Mucosa of descending colon (tissue), 3 donors: ENCODE data around the gene ITGA7. TPM values are rescaled to one million over a fixed set of nuclear protein-coding genes. Genes with fewer than 3 reads are reported as not detected.

Source experiments
- ATAC-seq: fragments of 200-7000 bp; cut with Tn5 transposase; one replicate; pipeline ENCODE4 v1.9.1; 2020; ENCODE audit warnings: mild to moderate bottlenecking, moderate library complexity
- DNase-seq, 3 donors: peaks; one replicate each; pipeline ENCODE4 v3.0.0-alpha.2; 2020
- H3K36me3 ChIP-seq: fragments of 200-600 bp; one replicate; pipeline ENCODE4 v1.8.0; 2021; ENCODE audit warnings: low read depth, mild to moderate bottlenecking
- H3K4me1 ChIP-seq: fragments of 200-600 bp; one replicate; pipeline ENCODE4 v1.8.0; 2021; ENCODE audit warnings: low read depth, mild to moderate bottlenecking
- H3K4me3 ChIP-seq: fragments of 200-600 bp; one replicate; pipeline ENCODE4 v1.8.0; 2021; ENCODE audit warnings: mild to moderate bottlenecking
- H3K9me3 ChIP-seq: fragments of 200-600 bp; one replicate; pipeline ENCODE4 v1.8.0; 2021; ENCODE audit warnings: mild to moderate bottlenecking
- intact Hi-C, 2 donors: fragments of 100-400 bp; cut with DNase I in 1 of 2; cut with micrococcal nuclease in 1 of 2; formaldehyde crosslinking; loops; one replicate each; pipeline versions ENCODE4 v1.11.0 to v1.11.1; 2022; cut with DNase I, micrococcal nuclease
- total RNA-seq, 3 donors: library from RNA; stranded (reverse); fragmentation: NEBNext Ultra II Directional in 2 of 3; extraction: Animal tissue kit (Norgen Biotek cat#: 25700) in 2 of 3; gene quantifications; one replicate each; pipeline versions ENCODE4 v1.2.1 to v1.2.4, GENCODE V29; 2021 to 2023
- TF ChIP-seq, protein P1 (sequence below): fragments of 200-600 bp; IDR thresholded peaks from one replicate; pipeline ENCODE4 v1.8.0; 2022; ENCODE audit warnings: antibody characterized with exemption, mild to moderate bottlenecking
- donor health status: DM: no; HTN: no; CAD: no; lungs with moderate emphysema.
- donor health status: DM: no; HTN: no; CAD: no.
- donor health status: DM: no; HTN: yes; CAD: no.

ITGA7 gene
- total RNA-seq, 3 donors from 2014 or later = 16.5 to 449 (median 46.0) TPM

DNA sequence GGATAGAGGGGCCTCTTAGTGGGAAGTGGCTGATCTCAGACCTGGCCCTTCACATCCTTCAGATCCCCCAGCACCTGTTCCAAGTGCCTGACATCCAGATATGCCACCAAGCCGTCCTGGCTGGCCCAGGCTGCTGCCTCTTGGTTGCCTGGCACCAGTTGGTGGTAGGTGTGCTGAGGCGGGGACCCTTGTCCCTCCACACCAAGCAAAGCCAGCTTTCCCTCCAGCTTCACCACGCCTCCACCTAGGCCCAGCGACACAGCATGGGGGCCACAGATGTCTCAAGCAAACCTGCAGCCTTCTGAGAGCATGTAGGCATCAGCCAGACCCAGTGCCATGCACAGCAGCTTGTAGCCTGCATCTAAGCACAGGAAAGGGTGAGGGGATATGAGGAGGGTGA, 24.6 kb upstream of the ITGA7 start:
- no peak overlapping the region for H3K4me3 ChIP-seq
- TF ChIP-seq, protein P1, sequence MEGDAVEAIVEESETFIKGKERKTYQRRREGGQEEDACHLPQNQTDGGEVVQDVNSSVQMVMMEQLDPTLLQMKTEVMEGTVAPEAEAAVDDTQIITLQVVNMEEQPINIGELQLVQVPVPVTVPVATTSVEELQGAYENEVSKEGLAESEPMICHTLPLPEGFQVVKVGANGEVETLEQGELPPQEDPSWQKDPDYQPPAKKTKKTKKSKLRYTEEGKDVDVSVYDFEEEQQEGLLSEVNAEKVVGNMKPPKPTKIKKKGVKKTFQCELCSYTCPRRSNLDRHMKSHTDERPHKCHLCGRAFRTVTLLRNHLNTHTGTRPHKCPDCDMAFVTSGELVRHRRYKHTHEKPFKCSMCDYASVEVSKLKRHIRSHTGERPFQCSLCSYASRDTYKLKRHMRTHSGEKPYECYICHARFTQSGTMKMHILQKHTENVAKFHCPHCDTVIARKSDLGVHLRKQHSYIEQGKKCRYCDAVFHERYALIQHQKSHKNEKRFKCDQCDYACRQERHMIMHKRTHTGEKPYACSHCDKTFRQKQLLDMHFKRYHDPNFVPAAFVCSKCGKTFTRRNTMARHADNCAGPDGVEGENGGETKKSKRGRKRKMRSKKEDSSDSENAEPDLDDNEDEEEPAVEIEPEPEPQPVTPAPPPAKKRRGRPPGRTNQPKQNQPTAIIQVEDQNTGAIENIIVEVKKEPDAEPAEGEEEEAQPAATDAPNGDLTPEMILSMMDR = no peak
- DNase-seq = no peak
- H3K36me3 ChIP-seq = no peaks in the 10 kb centered on the region
- no peaks in the 10 kb centered on the region for H3K9me3 ChIP-seq
- H3K4me1 ChIP-seq = peaks cover 8% of the 10 kb centered on the region
- intact Hi-C loops = loop anchor here in 1 of 2 donors (10.0 kb wide), 1 partner anchor 203 kb away; the partner anchor contains the start of gene DGKA
- ATAC-seq = no peak

DNA sequence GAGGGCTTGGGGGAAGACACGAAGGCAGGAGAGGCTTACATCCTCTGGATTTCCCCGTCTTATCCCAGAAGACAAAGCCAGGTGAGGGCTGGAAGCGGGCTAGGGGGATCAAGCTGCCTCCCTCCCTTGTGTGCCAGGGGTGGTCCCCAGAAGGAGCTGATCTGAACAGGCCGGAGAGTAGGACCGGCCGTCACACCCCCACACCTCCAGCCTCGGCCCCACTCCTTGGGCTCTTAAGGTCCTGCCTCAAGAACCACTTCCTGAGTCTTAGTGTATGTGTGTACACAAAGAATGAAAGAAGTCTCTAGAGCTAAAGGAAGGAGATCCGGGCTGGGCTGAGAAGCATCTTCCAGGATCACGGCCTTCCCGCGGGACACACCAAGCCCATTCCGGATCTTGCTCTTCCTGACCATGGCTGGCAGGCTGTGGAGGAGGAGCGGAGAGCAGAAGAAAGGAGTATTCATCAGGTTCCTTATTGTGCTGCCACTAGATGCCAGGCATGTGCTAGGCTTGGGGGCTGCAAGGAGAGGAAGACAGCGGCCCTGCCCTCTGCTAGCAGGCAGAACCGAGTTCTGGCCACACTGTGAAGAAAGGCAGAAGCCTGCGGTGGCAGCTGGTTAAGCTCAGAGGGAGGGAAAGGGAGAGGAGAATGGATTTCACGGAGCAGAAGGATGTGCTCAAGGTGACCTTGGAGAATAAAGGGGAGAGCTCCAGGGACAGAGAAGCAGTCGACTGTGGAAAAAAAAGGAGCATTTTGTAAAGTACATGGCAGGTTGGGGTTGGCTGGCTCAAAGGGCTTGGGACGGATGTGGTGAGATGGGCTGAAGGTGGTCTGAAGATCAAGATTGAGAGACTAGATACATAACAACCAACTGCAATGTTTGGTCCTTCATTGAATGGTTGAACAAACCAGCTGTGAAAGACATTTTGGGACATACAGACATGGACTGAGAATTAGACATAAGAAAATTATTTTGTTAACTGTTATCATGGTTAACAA, 22.4 kb upstream of the ITGA7 start:
- Histone ChIP-seq H3K4me1 (peaks cover 19% of the 10 kb centered on the region), H3K9me3 (no peaks in the 10 kb centered on the region), H3K36me3 (no peaks in the 10 kb centered on the region), H3K4me3 (peak overlapping the region; percentile 78)
- ATAC-seq (peak; percentile 14), DNase-seq (peak in 2 of 3 donors; percentile 66 to 67)
- intact Hi-C loops = loop anchor here in 1 of 2 donors (10.0 kb wide), 1 partner anchor 205 kb away; the partner anchor contains the start of gene DGKA
- TF ChIP-seq, protein P1 = no peak

DNA sequence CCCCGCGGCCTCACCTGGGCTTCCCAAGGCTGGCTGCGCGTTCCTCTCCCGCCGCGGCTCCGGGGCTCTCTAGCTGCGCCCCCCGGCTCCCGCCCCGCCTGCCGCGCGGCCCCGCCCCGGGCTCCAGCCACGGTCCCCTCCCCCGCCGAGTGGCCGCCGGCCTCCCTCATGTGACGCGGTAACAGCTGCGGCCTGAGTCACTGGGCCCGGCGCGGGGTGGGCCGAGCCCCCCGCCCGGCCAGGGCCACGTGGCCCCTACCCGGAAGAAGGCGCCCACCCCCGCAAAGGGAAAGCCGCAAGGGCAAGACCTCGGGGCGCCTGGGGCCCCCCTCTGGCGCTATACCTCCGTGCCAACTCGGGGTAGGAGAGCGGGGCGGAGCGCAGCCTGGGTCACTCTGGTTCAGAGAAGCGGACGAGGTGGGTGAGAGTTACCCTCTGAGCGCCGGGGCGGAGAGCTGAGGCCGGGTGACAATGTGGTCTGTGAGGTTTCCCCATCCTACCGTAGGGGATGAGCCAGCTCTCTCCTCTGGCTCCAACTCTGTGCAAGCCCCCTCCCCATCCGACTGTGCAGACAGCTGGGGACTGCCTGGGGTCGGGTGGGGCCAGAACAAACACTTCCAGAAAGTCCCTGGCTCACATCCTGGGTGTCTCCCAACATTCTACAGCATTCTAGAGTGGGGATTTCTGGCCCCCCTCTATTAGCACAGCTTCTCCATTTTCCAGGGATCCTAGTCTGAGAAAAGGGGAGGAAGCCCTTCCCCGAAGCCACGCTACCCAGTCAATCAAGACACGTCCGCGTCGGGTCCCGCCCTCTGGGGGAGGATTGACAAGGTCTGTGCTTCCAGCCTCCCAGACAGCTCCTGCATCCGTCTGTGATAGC, 21.5 kb upstream of the ITGA7 start, which contains the start of gene CD63:
Gene CD63 (minus strand): TSS at position 71 of the 880 bp plus-strand sequence. CDS start 668 bp downstream, outside the sequence.
- no peaks in the 10 kb centered on the region for H3K9me3 ChIP-seq
- H3K4me1 ChIP-seq = peaks cover 27% of the 10 kb centered on the region
- DNase-seq (peak; percentile 93 to 94 (median 93)), ATAC-seq (peak; percentile 83)
- TF ChIP-seq, protein P1 = no peak
- H3K36me3 ChIP-seq = no peaks in the 10 kb centered on the region
- intact Hi-C loops = no loop called here
- peak within 1 kb of the TSS; percentile 78 for H3K4me3 ChIP-seq

DNA sequence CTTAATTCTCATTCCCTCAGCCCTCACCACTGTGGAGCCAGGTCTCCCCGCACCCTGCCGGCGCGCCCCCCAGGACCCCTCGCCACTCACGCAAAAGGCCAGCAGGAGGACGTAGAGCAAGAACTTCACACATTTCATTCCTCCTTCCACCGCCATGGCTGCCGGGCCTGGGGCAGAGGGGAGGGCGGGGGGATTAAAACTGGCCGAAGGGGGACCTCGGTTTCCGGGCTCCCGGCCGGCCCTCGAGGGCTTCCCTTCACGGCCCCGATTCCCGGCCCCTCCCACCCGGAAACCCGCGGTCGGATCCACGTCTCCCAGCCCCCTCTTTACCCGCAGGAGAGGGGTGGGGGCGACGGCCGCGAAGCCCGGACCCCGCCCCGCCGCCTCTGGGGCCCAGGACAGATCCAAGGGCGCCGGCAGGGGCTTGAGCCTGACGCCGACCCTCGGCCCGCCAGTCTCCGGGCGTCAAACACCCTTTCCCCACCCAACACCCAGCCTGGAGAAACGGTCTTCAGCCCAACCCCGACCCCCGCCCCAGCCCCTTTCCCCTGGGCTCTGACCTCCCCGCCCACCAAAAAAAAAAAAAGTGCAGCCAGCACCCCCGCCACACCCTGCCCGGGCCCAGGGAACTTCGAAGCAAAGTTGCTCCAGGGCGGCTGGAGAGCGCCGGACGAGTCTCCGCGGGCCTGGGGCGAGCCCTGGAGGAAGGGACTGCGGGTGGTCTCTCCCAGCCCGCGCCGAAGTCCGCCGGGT, 20.7 kb upstream of the ITGA7 start:
- no peaks in the 10 kb centered on the region for H3K36me3 ChIP-seq
- peaks cover 35% of the 10 kb centered on the region for H3K4me1 ChIP-seq
- intact Hi-C loops = no loop called here
- no peaks in the 10 kb centered on the region for H3K9me3 ChIP-seq
- ATAC-seq (peak; percentile 47), DNase-seq (peak; percentile 83 to 88 (median 88))
- TF ChIP-seq, protein P1 = no peak
- H3K4me3 ChIP-seq = peak overlapping the region; percentile 78
